ENCODE data around the gene ARMC5. TPM values are rescaled to one million over a fixed set of nuclear protein-coding genes. Genes with fewer than 3 reads are reported as not detected.
A peak's percentile ranks its signal among the peaks of the same experiment; 100 is the strongest.
"Not testable (repeated sequence)": the region's sequence is repeated elsewhere in the genome, so short reads cannot be mapped to it uniquely, and the experiment has no call there.

The ARMC5 gene
- total RNA-seq, 2 donors from 2014 or later = 9.4 to 12.1 TPM

DNA sequence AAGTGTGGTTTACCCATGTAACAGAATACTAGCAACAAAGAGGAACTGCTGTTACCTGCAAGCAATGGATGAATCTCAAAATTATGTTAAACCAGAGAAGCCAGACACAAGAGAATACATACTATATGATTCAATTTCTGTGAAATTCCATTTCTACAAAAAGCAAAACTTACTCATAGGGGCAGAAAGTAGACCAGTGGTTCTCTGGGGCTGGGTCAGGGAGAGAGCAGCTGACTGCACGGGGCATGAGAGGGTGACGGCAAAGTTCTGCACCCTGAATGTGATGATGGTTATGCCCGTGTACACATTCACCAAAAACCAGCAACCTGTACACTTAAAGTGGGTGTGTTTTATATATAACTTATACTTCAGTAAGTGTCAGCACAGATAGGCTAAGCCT is 19.8 kb upstream of the ARMC5 start:
- Mint-ChIP-seq H3K4me1 (peaks cover 5% of the 10 kb centered on the region), H3K4me3 (no peak overlapping the region), H3K36me3 (ENCODE audit: low read depth) (no peaks in the 10 kb centered on the region), H3K27me3 (ENCODE audit: insufficient read depth) (peaks cover 17% of the 10 kb centered on the region), H3K9me3 (no peaks in the 10 kb centered on the region), H3K27ac (no peak overlapping the region)
- WGBS, 2 experiments (ENCODE audit: insufficient coverage in 1 of 2, insufficient read length in 1 of 2) = 100% methylated on average over 2 of the region's 3 CpGs; no CpG with 5 or more reads in 1 of the 2 experiments
- DNase-seq = no peak
- Histone ChIP-seq H3K9me3 (ENCODE audit: control insufficient read depth, low read length) (no peaks in the 10 kb centered on the region), H3K36me3 (ENCODE audit: control insufficient read depth, insufficient read depth, low read length) (no peaks in the 10 kb centered on the region), H3K27ac (ENCODE audit: low read depth, low read length) (no peak overlapping the region), H3K4me1 (ENCODE audit: control insufficient read depth, insufficient read depth, low read length) (no peaks in the 10 kb centered on the region), H3K9ac (ENCODE audit: extremely low read depth, low read length, poor library complexity, severe bottlenecking) (no peak overlapping the region), H3K4me3 (ENCODE audit: low read length) (no peak overlapping the region), H3K27me3 (ENCODE audit: control insufficient read depth, insufficient read depth, low read length, poor library complexity, severe bottlenecking) (no peaks in the 10 kb centered on the region)
- TF ChIP-seq, protein P1, sequence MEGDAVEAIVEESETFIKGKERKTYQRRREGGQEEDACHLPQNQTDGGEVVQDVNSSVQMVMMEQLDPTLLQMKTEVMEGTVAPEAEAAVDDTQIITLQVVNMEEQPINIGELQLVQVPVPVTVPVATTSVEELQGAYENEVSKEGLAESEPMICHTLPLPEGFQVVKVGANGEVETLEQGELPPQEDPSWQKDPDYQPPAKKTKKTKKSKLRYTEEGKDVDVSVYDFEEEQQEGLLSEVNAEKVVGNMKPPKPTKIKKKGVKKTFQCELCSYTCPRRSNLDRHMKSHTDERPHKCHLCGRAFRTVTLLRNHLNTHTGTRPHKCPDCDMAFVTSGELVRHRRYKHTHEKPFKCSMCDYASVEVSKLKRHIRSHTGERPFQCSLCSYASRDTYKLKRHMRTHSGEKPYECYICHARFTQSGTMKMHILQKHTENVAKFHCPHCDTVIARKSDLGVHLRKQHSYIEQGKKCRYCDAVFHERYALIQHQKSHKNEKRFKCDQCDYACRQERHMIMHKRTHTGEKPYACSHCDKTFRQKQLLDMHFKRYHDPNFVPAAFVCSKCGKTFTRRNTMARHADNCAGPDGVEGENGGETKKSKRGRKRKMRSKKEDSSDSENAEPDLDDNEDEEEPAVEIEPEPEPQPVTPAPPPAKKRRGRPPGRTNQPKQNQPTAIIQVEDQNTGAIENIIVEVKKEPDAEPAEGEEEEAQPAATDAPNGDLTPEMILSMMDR (conservative IDR thresholded peaks at IDR 0.05) = no peak

DNA sequence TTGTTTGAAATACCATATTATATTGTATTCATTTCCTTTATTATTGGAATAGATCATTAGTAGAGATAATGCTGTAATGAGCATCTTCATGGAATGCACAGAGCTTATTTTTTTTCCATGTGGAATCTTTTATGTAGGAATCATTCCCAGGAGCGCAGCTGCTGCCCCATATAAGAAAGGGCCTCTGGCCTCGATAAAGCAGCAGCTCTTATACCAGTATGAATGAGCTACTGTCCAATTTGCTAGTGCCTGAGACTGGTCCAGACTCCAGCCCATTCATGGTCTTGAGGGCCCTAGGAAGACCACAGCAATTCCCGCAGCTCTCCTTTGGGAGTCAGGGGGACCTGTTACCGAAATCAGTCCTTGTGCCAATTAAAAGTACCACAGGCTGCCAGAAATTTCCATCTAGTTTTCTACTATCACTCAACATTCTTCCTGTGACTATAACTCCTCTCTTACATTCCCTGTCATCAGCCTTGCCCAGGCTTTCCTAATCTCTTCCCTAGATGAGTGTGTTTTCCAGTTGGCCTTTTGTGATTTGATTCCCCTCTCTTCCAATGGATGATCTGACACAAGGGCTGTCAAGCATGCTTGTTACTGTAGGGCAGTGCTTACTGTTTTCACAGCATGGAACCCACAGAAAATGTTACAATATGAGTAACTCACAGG is 18.7 kb upstream of the ARMC5 start:
- H3K4me3 ChIP-seq (ENCODE audit: low read length) = no peak overlapping the region
- no peak overlapping the region for H3K27ac Mint-ChIP-seq
- peaks cover 17% of the 10 kb centered on the region for H3K27me3 Mint-ChIP-seq (ENCODE audit: insufficient read depth)
- no peaks in the 10 kb centered on the region for H3K9me3 Mint-ChIP-seq
- TF ChIP-seq, protein P1 (conservative IDR thresholded peaks at IDR 0.05) = no peak
- H3K27me3 ChIP-seq (ENCODE audit: control insufficient read depth, insufficient read depth, low read length, poor library complexity, severe bottlenecking) = no peaks in the 10 kb centered on the region
- H3K4me3 Mint-ChIP-seq = no peak overlapping the region
- no peaks in the 10 kb centered on the region for H3K4me1 ChIP-seq (ENCODE audit: control insufficient read depth, insufficient read depth, low read length)
- no peaks in the 10 kb centered on the region for H3K36me3 Mint-ChIP-seq (ENCODE audit: low read depth)
- no peaks in the 10 kb centered on the region for H3K9me3 ChIP-seq (ENCODE audit: control insufficient read depth, low read length)
- H3K9ac ChIP-seq (ENCODE audit: extremely low read depth, low read length, poor library complexity, severe bottlenecking) = no peak overlapping the region
- WGBS, 2 experiments (ENCODE audit: insufficient coverage in 1 of 2, insufficient read length in 1 of 2) = 81 to 94% methylated on average over 4 of the region's 4 CpGs
- H3K4me1 Mint-ChIP-seq = peaks cover 5% of the 10 kb centered on the region
- DNase-seq = no peak
- H3K27ac ChIP-seq (ENCODE audit: low read depth, low read length) = no peak overlapping the region
- no peaks in the 10 kb centered on the region for H3K36me3 ChIP-seq (ENCODE audit: control insufficient read depth, insufficient read depth, low read length)

DNA sequence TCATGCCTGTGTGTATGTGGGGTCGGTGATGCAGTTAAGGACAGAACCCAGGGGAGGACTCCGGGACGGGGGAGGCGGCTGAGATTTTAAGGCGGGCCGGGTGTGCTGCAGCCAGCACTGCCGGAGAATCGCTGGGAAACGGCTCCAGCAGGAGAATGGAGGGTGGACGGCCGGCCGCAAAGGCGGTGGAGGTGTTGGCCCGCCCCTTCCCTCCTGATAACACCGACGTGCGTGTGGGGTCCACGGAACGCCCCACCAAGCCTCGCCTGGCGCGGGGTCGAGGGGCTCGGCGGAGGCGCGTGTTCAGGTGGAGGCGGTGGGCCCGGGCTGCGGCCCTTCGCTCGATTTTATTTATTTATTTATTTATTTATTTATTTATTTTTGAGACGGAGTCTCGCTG is 17.3 kb upstream of the ARMC5 start:
- WGBS, 2 experiments (ENCODE audit: insufficient coverage in 1 of 2, insufficient read length in 1 of 2) = 96 to 99% methylated on average over 13 to 30 of the region's 34 CpGs

DNA sequence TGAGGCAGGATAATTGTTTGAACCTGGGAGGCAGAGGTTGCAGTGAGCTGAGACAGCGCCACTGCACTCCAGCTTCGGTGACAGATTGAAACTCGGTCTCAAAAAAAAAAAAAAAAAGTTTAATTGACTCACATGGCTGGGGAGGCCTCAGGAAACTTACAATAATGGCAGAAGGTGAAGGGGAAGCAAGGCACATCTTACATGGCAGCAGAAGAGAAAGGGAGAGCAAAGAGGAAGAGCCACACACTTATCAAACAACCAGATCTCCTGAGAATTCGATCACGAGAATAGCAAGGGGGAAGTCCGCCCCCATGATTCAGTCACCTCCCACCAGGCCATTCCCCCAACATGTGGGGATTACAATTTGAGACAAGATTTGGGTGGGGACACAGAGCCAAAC is 13.4 kb upstream of the ARMC5 start:
- H3K4me1 ChIP-seq (ENCODE audit: control insufficient read depth, insufficient read depth, low read length) = not testable (repeated sequence)

More for the DNA sequence above, 17.3 kb upstream of the ARMC5 start:
- DNase-seq = no peak
- Mint-ChIP-seq H3K9me3 (no peaks in the 10 kb centered on the region), H3K27ac (no peak overlapping the region), H3K4me3 (peak overlapping the region; percentile 73), H3K27me3 (ENCODE audit: insufficient read depth) (peaks cover 14% of the 10 kb centered on the region), H3K36me3 (ENCODE audit: low read depth) (no peaks in the 10 kb centered on the region), H3K4me1 (peaks cover 5% of the 10 kb centered on the region)
- TF ChIP-seq, protein P1 (conservative IDR thresholded peaks at IDR 0.05) = no peak
- H3K27me3 ChIP-seq (ENCODE audit: control insufficient read depth, insufficient read depth, low read length, poor library complexity, severe bottlenecking) = no peaks in the 10 kb centered on the region
- no peaks in the 10 kb centered on the region for H3K9me3 ChIP-seq (ENCODE audit: control insufficient read depth, low read length)
- H3K27ac ChIP-seq (ENCODE audit: low read depth, low read length) = no peak overlapping the region
- H3K4me3 ChIP-seq (ENCODE audit: low read length) = no peak overlapping the region
- H3K4me1 ChIP-seq (ENCODE audit: control insufficient read depth, insufficient read depth, low read length) = no peaks in the 10 kb centered on the region
- H3K9ac ChIP-seq (ENCODE audit: extremely low read depth, low read length, poor library complexity, severe bottlenecking) = no peak overlapping the region
- no peaks in the 10 kb centered on the region for H3K36me3 ChIP-seq (ENCODE audit: control insufficient read depth, insufficient read depth, low read length)

More for the DNA sequence above, 13.4 kb upstream of the ARMC5 start:
- not testable (repeated sequence) for H3K4me3 ChIP-seq (ENCODE audit: low read length); H3K36me3 Mint-ChIP-seq (ENCODE audit: low read depth); H3K4me1 Mint-ChIP-seq; DNase-seq; H3K27ac Mint-ChIP-seq; H3K36me3 ChIP-seq (ENCODE audit: control insufficient read depth, insufficient read depth, low read length); H3K9me3 Mint-ChIP-seq; H3K27me3 ChIP-seq (ENCODE audit: control insufficient read depth, insufficient read depth, low read length, poor library complexity, severe bottlenecking); H3K4me3 Mint-ChIP-seq; H3K9me3 ChIP-seq (ENCODE audit: control insufficient read depth, low read length); H3K27ac ChIP-seq (ENCODE audit: low read depth, low read length); H3K9ac ChIP-seq (ENCODE audit: extremely low read depth, low read length, poor library complexity, severe bottlenecking)
- 77 to 86% methylated on average over 3 to 6 of the region's 6 CpGs for WGBS, 2 experiments (ENCODE audit: insufficient coverage in 1 of 2, insufficient read length in 1 of 2)
- peaks cover 14% of the 10 kb centered on the region for H3K27me3 Mint-ChIP-seq (ENCODE audit: insufficient read depth)

Data from endodermal cell (in vitro differentiated cells).